SK-N-MC (cell line): ENCODE measurements around the gene CREB3L2.

Source experiments
- DNase-seq: peaks from one replicate; pipeline ENCODE4 v3.0.0-alpha.2; 2011; ENCODE audit warnings: low read depth, low spot score
- H3K27ac ChIP-seq: fragments of 200-600 bp; sonication (generic); 2 replicates; pipeline ENCODE4 v1.5.1; 2016; ENCODE audit warnings: mixed run types
- H3K36me3 ChIP-seq: fragments of 200-600 bp; sonication (generic); 2 replicates; pipeline ENCODE4 v1.6.1; 2017; ENCODE audit warnings: antibody characterized with exemption, low read length, mixed read lengths; ENCODE audit not compliant: insufficient read depth
- H3K4me3 ChIP-seq: fragments of 200-600 bp; sonication (generic); 2 replicates; pipeline ENCODE4 v1.5.1; 2016
- H3K9ac ChIP-seq: fragments of 200-600 bp; sonication (generic); 2 replicates; pipeline ENCODE4 v1.8.0; 2017; ENCODE audit warnings: mixed run types, mixed read lengths; ENCODE audit not compliant: insufficient read length
- H3K9me3 ChIP-seq: fragments of 200-600 bp; sonication (generic); 2 replicates; pipeline ENCODE4 v1.6.1; 2017; ENCODE audit warnings: low read depth, mild to moderate bottlenecking, antibody characterized with exemption, low read length, moderate library complexity, mixed read lengths
- EZH2 ChIP-seq: fragments of 200-600 bp; sonication (generic); IDR thresholded peaks from one replicate; pipeline ENCODE4 v1.6.1; 2017; ENCODE audit warnings: antibody characterized with exemption
- FOXP2 ChIP-seq: optimal IDR thresholded peaks from 2 replicates; pipeline ENCODE3; 2011; ENCODE audit warnings: mild to moderate bottlenecking, moderate library complexity; ENCODE audit not compliant: insufficient read depth; ENCODE audit errors: extremely low read length, control extremely low read depth
- POLR2AphosphoS5 ChIP-seq: IDR thresholded peaks from 2 replicates; pipeline ENCODE4 v1.6.1; 2012; ENCODE audit warnings: mild to moderate bottlenecking, low read depth, low read length, borderline replicate concordance

CREB3L2 gene

DNA sequence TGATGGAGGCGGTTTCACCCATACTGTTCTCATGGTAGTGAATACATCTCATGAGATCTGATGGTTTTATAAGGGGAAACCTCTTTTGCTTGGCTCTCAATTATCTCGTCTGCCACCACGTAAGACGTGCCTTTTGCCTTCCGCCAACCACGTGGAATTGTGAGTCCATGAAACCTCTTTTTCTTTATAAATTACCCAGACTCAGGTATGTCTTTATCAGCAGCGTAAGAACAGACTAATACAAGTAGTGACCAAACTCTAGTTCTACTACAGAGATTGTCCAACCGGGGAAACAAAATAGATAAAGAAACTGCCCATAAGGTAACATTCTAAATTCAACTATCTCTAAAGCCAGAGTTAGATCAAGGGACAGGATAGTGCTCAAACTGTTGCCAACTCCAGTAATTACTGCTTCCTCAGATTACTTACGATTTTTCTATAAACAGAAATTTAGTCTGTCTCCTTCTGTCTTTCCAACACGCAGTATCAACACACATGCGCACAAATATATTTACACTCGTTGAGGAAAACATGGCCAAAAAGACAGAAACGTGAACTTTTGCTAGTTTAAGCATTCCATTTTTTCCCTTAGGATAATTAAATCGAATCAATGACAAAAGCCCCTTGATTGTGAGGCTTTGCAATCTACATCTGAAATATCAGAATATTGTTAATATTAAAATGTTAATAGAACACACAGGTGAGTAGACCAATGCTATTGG lies 36.9 kb downstream of the CREB3L2 start:
- Histone ChIP-seq H3K9ac (no peak overlapping the region), H3K9me3 (no peaks in the 10 kb centered on the region), H3K4me3 (no peak overlapping the region), H3K27ac (no peak overlapping the region), H3K36me3 (no peaks in the 10 kb centered on the region)
- no peak for TF ChIP-seq FOXP2
- DNase-seq = no peak

DNA sequence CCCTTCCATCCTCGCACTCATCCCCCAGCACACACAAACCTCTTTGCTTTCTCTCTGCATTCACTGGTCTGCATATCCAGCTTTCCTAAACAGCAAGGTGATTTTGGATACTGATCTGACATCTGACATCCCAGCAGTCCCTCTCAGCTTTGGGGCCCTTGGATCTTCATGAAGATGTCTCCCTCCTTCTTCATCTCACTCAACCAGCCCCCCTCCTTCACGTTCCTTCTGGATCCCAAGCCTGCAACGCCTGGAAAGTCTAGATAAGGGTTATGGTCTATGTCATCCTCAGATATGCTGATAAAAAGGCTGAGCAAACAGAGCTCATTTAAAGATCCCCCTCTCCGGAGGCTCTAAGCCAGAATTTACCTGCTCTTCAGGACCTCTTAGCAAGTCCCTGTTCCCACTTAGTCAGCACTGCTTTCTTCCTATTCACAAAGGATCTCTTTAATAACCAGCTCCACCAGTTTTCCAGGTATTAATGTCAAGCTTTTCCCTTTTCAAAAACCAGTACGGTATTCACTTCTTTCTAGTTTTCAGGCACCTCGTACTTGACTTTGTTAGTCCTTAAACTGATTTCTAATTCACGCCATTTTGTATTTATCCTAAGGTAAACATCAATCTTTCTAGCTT lies 38.9 kb downstream of the CREB3L2 start:
- Histone ChIP-seq H3K9me3 (no peaks in the 10 kb centered on the region), H3K27ac (no peak overlapping the region), H3K9ac (no peak overlapping the region), H3K36me3 (no peaks in the 10 kb centered on the region), H3K4me3 (no peak overlapping the region)
- DNase-seq = no peak
- TF ChIP-seq POLR2AphosphoS5 (no peak), FOXP2 (no peak), EZH2 (no peak)

DNA sequence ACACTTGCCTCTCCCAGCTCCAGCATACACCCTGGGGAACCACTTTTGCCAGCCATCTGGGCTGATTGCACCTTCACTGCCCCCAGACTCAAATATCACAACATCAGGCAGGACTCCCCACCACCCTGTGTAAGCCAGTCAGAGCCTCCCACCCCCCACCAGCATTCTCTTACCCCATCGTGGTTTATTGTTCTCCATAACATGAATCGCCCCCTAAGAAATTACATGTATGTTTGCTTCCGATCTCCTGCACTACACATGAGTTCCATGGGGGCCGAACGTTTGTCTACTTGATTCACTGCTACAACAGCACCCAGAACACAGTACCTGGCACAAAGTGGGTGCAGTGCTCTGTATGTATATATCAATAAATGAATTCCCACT lies 39.4 kb downstream of the CREB3L2 start:
- H3K36me3 ChIP-seq = no peaks in the 10 kb centered on the region
- H3K4me3 ChIP-seq = no peak overlapping the region
- H3K9me3 ChIP-seq = no peaks in the 10 kb centered on the region
- no peak overlapping the region for H3K9ac ChIP-seq
- DNase-seq = no peak
- TF ChIP-seq FOXP2 (no peak), EZH2 (no peak), POLR2AphosphoS5 (no peak)
- H3K27ac ChIP-seq = no peak overlapping the region

DNA sequence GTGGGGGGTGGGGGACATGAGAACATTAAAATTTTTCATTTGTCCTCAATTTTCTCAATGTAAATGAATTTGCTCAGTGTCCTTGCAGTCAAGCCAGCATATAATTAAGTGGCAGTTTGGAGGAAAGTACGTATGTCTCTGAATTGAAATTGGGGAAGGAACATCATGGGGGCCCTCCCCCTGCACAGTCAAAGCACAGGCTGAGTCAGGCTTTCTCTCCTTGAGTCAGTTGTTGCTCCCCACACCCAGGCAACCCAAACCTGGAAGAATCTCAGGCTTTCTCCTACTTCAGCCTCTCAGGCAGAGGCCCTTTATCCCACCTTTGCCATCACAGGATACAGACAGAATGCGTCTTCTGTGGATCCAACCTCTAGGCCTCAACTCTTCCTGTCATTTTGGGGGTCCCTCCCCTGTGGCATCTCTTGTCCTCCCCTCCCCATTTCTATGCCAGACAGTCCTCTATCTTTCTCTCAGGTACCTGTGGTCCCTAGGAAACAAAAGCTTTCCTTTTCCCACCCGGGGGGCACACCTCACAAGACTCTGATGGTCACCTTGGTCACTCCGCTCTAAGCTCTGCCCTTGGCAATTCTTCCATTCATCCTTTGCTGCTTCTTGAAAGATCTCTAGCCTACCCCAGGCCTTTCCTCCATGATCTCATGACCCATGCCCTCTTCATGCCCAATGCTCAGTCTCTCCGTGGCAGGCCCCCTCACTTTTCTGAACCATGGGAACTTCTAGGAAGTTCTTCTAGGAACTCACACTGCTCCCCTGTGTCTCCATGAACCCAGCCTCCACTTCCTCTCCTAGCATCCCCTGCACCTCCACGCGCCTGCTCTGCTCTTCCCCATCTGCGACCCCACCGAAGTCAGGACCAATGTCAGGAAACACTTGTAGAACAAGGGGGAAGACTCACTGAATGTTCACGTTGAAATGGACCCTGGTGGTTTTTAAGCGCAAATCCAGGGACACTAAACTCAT lies 40.4 kb downstream of the CREB3L2 start:
- no peak for TF ChIP-seq FOXP2
- no peak for TF ChIP-seq EZH2
- TF ChIP-seq POLR2AphosphoS5 = no peak
- Histone ChIP-seq H3K9me3 (no peaks in the 10 kb centered on the region), H3K9ac (no peak overlapping the region), H3K27ac (no peak overlapping the region), H3K36me3 (no peaks in the 10 kb centered on the region), H3K4me3 (no peak overlapping the region)
- DNase-seq = no peak

DNA sequence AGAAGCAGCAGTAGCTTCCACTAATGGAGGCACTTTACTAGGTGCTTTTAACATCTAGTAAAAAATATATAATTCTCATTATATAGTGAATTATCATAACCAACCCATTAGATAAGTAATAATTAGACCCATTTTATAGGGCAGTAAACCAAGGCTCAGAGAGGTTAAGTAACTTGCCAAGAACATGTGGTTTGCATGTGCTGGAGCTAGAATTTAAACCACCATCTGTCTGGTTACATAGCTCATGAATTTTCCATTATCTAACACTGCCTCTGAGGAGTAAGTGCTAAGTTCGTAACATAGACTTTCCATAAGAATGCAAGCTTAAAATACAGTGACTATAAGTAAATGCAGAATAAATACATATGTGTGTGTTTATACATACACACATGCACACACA lies 41.9 kb downstream of the CREB3L2 start:
- no peak for TF ChIP-seq POLR2AphosphoS5
- no peak for TF ChIP-seq EZH2
- no peak for TF ChIP-seq FOXP2
- no peaks in the 10 kb centered on the region for H3K9me3 ChIP-seq
- no peaks in the 10 kb centered on the region for H3K36me3 ChIP-seq
- H3K27ac ChIP-seq = no peak overlapping the region
- H3K4me3 ChIP-seq = no peak overlapping the region
- H3K9ac ChIP-seq = no peak overlapping the region
- no peak for DNase-seq

DNA sequence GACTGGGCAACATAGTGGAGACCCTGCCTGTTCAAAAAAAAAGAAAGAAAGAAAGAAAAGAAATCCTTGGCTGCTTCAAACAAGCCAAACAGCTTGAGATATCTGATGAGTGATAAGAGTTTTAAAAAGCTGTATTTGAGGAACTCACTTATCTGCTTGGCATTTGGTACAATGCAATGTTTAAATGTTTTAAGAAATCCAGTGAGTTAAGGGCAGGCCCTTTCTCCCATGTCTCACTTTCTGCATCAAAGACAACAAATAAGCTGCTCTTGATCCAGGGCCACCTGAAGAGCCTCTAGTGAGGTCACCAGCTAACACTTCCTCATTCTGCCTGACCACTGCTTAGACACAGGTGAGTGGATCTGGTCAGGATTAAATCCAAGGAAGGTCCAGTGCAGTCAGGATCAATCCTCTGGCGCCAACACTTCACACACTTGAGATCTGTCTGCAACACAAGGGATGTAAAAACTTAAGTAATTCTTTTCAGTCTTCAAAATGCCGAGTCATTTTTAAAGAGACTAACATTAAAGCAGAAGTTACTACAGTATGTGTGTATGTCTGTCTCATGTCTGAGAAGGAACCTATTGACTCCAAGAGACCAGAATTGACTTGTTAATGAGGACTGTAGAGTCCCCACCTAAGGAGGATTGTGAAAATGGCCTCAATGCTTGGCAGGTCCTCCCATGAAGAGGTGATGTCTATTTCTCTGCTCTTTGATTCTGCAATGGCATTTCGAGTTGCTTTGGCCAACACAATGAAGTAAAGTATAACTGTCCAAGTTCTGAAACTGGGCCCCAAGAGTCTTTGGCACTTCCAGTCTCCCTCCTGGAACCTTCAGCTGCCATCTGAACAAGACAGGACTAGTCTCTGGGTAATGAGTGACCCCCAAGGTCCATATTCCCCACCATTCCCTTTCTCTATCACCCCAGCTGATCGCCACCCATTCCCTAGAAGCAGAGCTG lies 43.1 kb downstream of the CREB3L2 start:
- H3K9me3 ChIP-seq = no peaks in the 10 kb centered on the region
- no peak for DNase-seq
- H3K9ac ChIP-seq = no peak overlapping the region

DNA sequence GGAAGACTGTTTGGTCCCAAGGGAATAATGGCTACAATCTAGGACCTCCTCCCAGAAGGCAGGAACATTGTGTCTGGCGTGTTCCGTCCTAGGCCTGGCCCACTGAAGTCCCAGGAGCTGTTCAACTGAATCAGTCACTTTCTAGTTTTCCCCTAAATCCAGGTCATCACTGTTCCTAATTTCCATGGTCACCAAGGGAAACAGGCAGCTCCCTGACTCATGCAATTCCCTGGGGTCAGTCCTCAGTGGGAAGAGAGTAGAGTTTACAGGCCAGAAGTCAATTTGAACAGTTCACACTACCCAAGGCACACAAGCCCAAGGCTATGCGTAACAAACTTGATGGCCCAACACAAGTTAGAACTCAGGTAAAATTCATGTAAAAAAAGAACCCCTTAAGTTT lies 44.0 kb downstream of the CREB3L2 start:
- Histone ChIP-seq H3K27ac (no peak overlapping the region), H3K9ac (no peak overlapping the region), H3K9me3 (no peaks in the 10 kb centered on the region), H3K4me3 (no peak overlapping the region), H3K36me3 (no peaks in the 10 kb centered on the region)
- DNase-seq = no peak
- no peak for TF ChIP-seq FOXP2
- TF ChIP-seq POLR2AphosphoS5 = no peak
- no peak for TF ChIP-seq EZH2

More for the DNA sequence above, 43.1 kb downstream of the CREB3L2 start:
- no peak overlapping the region for H3K4me3 ChIP-seq
- no peak overlapping the region; the same call in 1 of the 2 replicates for H3K27ac ChIP-seq
- H3K36me3 ChIP-seq = no peaks in the 10 kb centered on the region
- TF ChIP-seq POLR2AphosphoS5 (no peak), EZH2 (no peak), FOXP2 (no peak)
